Stimulated activated memory B cell treated with anti-CD40 and anti-IgM and Interleukin-4, amounts not matched to agents 10 μg/mL and 1 μg/mL and 100 μg/mL, for 72 hours (primary cell): Measurements from ENCODE around the gene C4B.
"Not testable (repeated sequence)": the region's sequence is repeated elsewhere in the genome, so short reads cannot be mapped to it uniquely, and the experiment has no call there.

Source experiments
- ATAC-seq: fragments of 150-1000 bp; cut with Tn5 transposase; 2 replicates; pipeline ENCODE4 v1.10.0; 2021
- H3K27ac Mint-ChIP-seq: one replicate; pipeline ENCODE4 v1.8.0; 2022; ENCODE audit warnings: mild to moderate bottlenecking, mixed read lengths
- H3K27me3 Mint-ChIP-seq: one replicate; pipeline ENCODE4 v1.8.0; 2022; ENCODE audit warnings: mixed read lengths
- H3K36me3 Mint-ChIP-seq: one replicate; pipeline ENCODE4 v1.8.0; 2022; ENCODE audit warnings: mixed read lengths
- H3K4me1 Mint-ChIP-seq: one replicate; pipeline ENCODE4 v1.8.0; 2022; ENCODE audit warnings: mixed read lengths
- H3K4me3 Mint-ChIP-seq: one replicate; pipeline ENCODE4 v1.8.0; 2022; ENCODE audit warnings: mild to moderate bottlenecking, moderate library complexity, mixed read lengths
- H3K9me3 Mint-ChIP-seq: one replicate; pipeline ENCODE4 v1.8.0; 2022; ENCODE audit warnings: mixed read lengths

C4B gene

GRCh38 chr6:32014547-32014946 lies at the start of gene C4B:
TSS of gene C4B (plus strand) at chr6:32014795. CDS start at chr6:32014846, 51 bp downstream.
- H3K4me3 Mint-ChIP-seq, ATAC-seq, H3K27ac Mint-ChIP-seq, H3K27me3 Mint-ChIP-seq, H3K9me3 Mint-ChIP-seq, H3K4me1 Mint-ChIP-seq, H3K36me3 Mint-ChIP-seq: not testable (repeated sequence)

GRCh38 chr6:31965700-31966099 lies 48.9 kb upstream of the C4B start:
- H3K4me3 Mint-ChIP-seq: no peak overlapping the region
- no peaks in the 10 kb centered on the region for H3K27me3 Mint-ChIP-seq
- H3K27ac Mint-ChIP-seq: no peak overlapping the region
- H3K4me1 Mint-ChIP-seq: peaks cover 43% of the 10 kb centered on the region
- no peak for ATAC-seq
- no peaks in the 10 kb centered on the region for H3K9me3 Mint-ChIP-seq
- peaks cover 87% of the 10 kb centered on the region for H3K36me3 Mint-ChIP-seq

- no peak overlapping the region for H3K4me3 Mint-ChIP-seq
- H3K9me3 Mint-ChIP-seq: no peaks in the 10 kb centered on the region
- no peaks in the 10 kb centered on the region for H3K27me3 Mint-ChIP-seq
- H3K4me1 Mint-ChIP-seq: peaks cover 45% of the 10 kb centered on the region
- no peak overlapping the region for H3K27ac Mint-ChIP-seq
- H3K36me3 Mint-ChIP-seq: peaks cover 79% of the 10 kb centered on the region
- no peak for ATAC-seq
Measured at GRCh38 chr6:31966506-31966905, 48.1 kb upstream of the C4B start.

GRCh38 chr6:31966997-31967925 lies 47.3 kb upstream of the C4B start:
- Mint-ChIP-seq H3K4me1 (peaks cover 38% of the 10 kb centered on the region), H3K4me3 (no peak overlapping the region), H3K27ac (no peak overlapping the region), H3K36me3 (peaks cover 72% of the 10 kb centered on the region), H3K9me3 (no peaks in the 10 kb centered on the region), H3K27me3 (no peaks in the 10 kb centered on the region)
- ATAC-seq: no peak

- H3K4me3 Mint-ChIP-seq: no peak overlapping the region
- ATAC-seq: no peak
- no peaks in the 10 kb centered on the region for H3K9me3 Mint-ChIP-seq
- H3K4me1 Mint-ChIP-seq: peaks cover 41% of the 10 kb centered on the region
- H3K27me3 Mint-ChIP-seq: no peaks in the 10 kb centered on the region
- peaks cover 65% of the 10 kb centered on the region for H3K36me3 Mint-ChIP-seq
- no peak overlapping the region for H3K27ac Mint-ChIP-seq
Measured at GRCh38 chr6:31967926-31968320, 46.7 kb upstream of the C4B start.

- ATAC-seq: no peak
- Mint-ChIP-seq H3K9me3 (no peaks in the 10 kb centered on the region), H3K27ac (no peak overlapping the region), H3K36me3 (peaks cover 61% of the 10 kb centered on the region), H3K27me3 (no peaks in the 10 kb centered on the region), H3K4me1 (peaks cover 45% of the 10 kb centered on the region), H3K4me3 (no peak overlapping the region)
Measured at GRCh38 chr6:31968326-31968725, 46.3 kb upstream of the C4B start.

GRCh38 chr6:31968791-31969711 lies 45.5 kb upstream of the C4B start:
- no peak for ATAC-seq
- H3K4me3 Mint-ChIP-seq: no peak overlapping the region
- peaks cover 54% of the 10 kb centered on the region for H3K36me3 Mint-ChIP-seq
- H3K4me1 Mint-ChIP-seq: peaks cover 52% of the 10 kb centered on the region
- H3K9me3 Mint-ChIP-seq: no peaks in the 10 kb centered on the region
- peak overlapping the region; percentile 94 for H3K27ac Mint-ChIP-seq
- no peaks in the 10 kb centered on the region for H3K27me3 Mint-ChIP-seq

GRCh38 chr6:31969712-31970603 lies 44.6 kb upstream of the C4B start:
- no peak for ATAC-seq
- peak overlapping the region; percentile 89 for H3K4me3 Mint-ChIP-seq
- peak overlapping the region; percentile 94 for H3K27ac Mint-ChIP-seq
- peaks cover 55% of the 10 kb centered on the region for H3K4me1 Mint-ChIP-seq
- H3K27me3 Mint-ChIP-seq: no peaks in the 10 kb centered on the region
- no peaks in the 10 kb centered on the region for H3K9me3 Mint-ChIP-seq
- peaks cover 48% of the 10 kb centered on the region for H3K36me3 Mint-ChIP-seq

- Mint-ChIP-seq H3K4me3 (peak overlapping the region; percentile 89), H3K36me3 (peaks cover 47% of the 10 kb centered on the region), H3K27me3 (no peaks in the 10 kb centered on the region), H3K4me1 (peaks cover 55% of the 10 kb centered on the region), H3K27ac (peak overlapping the region; percentile 94), H3K9me3 (no peaks in the 10 kb centered on the region)
- ATAC-seq: no peak
Measured at GRCh38 chr6:31970604-31971271, 43.9 kb upstream of the C4B start.

GRCh38 chr6:31971279-31971992 lies 43.2 kb upstream of the C4B start:
- Mint-ChIP-seq H3K4me3 (peak overlapping the region; percentile 89), H3K9me3 (no peaks in the 10 kb centered on the region), H3K4me1 (peaks cover 55% of the 10 kb centered on the region), H3K36me3 (peaks cover 41% of the 10 kb centered on the region), H3K27ac (peak overlapping the region; percentile 94), H3K27me3 (no peaks in the 10 kb centered on the region)
- no peak for ATAC-seq

- peaks cover 49% of the 10 kb centered on the region for H3K4me1 Mint-ChIP-seq
- H3K9me3 Mint-ChIP-seq: no peaks in the 10 kb centered on the region
- H3K27ac Mint-ChIP-seq: peak within 1 kb of the TSS; percentile 94
- H3K4me3 Mint-ChIP-seq: peak within 1 kb of the TSS; percentile 89
- H3K36me3 Mint-ChIP-seq: peaks cover 34% of the 10 kb centered on the region
- no peaks in the 10 kb centered on the region for H3K27me3 Mint-ChIP-seq
- peak; percentile 98 for ATAC-seq
Measured at GRCh38 chr6:31971993-31972708, 42.4 kb upstream of the C4B start, which contains the start of gene DXO. TSS of gene DXO (minus strand) at chr6:31972138. CDS start at chr6:31971675, 463 bp downstream.

- Mint-ChIP-seq H3K27me3 (no peaks in the 10 kb centered on the region), H3K4me3 (peak overlapping the region; percentile 89), H3K9me3 (no peaks in the 10 kb centered on the region), H3K27ac (peak overlapping the region; percentile 94), H3K4me1 (peaks cover 43% of the 10 kb centered on the region), H3K36me3 (peaks cover 27% of the 10 kb centered on the region)
- ATAC-seq: no peak
Measured at GRCh38 chr6:31972709-31973350, 41.8 kb upstream of the C4B start.

GRCh38 chr6:31976065-31976464 lies 38.5 kb upstream of the C4B start:
- ATAC-seq, H3K27me3 Mint-ChIP-seq, H3K27ac Mint-ChIP-seq, H3K9me3 Mint-ChIP-seq, H3K4me3 Mint-ChIP-seq: not testable (repeated sequence)
- Mint-ChIP-seq H3K36me3 (peaks cover 18% of the 10 kb centered on the region), H3K4me1 (peaks cover 29% of the 10 kb centered on the region)
